OCI-LY1 (cell line): ENCODE measurements around the gene DENND1A.

Experiments used
- H2AFZ ChIP-seq: fragments of 200-600 bp; sonication (generic), shearing (Covaris generic); 2 replicates; pipeline ENCODE4 v1.6.0; 2014; ENCODE audit warnings: antibody characterized with exemption, mild to moderate bottlenecking, low read length
- H3F3A ChIP-seq: fragments of 200-600 bp; sonication (generic), shearing (Covaris generic); 2 replicates; pipeline ENCODE4 v1.6.0; 2014; ENCODE audit warnings: mild to moderate bottlenecking, antibody characterized with exemption, low read length, moderate library complexity; ENCODE audit not compliant: insufficient read depth
- H3K27ac ChIP-seq: fragments of 200-600 bp; sonication (generic); 2 replicates; pipeline ENCODE4 v1.5.1; 2014; ENCODE audit warnings: low read length, mixed run types, mild to moderate bottlenecking, low read depth; ENCODE audit not compliant: poor library complexity, severe bottlenecking
- H3K27me3 ChIP-seq: fragments of 200-600 bp; sonication (generic); 2 replicates; pipeline ENCODE4 v1.6.0; 2014; ENCODE audit warnings: antibody characterized with exemption, mild to moderate bottlenecking, low read length, moderate library complexity; ENCODE audit not compliant: insufficient read depth
- H3K36me3 ChIP-seq: fragments of 200-600 bp; sonication (generic); 2 replicates; pipeline ENCODE4 v1.6.1; 2014; ENCODE audit warnings: mild to moderate bottlenecking, antibody characterized with exemption, low read length, moderate library complexity, mixed read lengths; ENCODE audit not compliant: insufficient read depth
- H3K4me1 ChIP-seq: fragments of 200-600 bp; sonication (generic); 2 replicates; pipeline ENCODE4 v1.5.1; 2014; ENCODE audit warnings: mild to moderate bottlenecking, low read length, moderate library complexity; ENCODE audit not compliant: insufficient read depth, severe bottlenecking
- H3K4me2 ChIP-seq: fragments of 200-600 bp; sonication (generic), shearing (Covaris generic); 2 replicates; pipeline ENCODE4 v1.6.1; 2014; ENCODE audit warnings: low read length
- H3K4me3 ChIP-seq: fragments of 200-600 bp; sonication (generic); 2 replicates; pipeline ENCODE4 v1.5.1; 2014; ENCODE audit warnings: low read length, low read depth, mild to moderate bottlenecking, mixed read lengths; ENCODE audit not compliant: poor library complexity, severe bottlenecking
- H3K79me2 ChIP-seq: fragments of 200-600 bp; shearing (Covaris generic); 2 replicates; pipeline ENCODE4 v1.6.1; 2016; ENCODE audit warnings: mixed run types, low read length, mixed read lengths; ENCODE audit not compliant: insufficient read depth
- H3K9ac ChIP-seq: fragments of 200-600 bp; sonication (generic), shearing (Covaris generic); 2 replicates; pipeline ENCODE4 v1.6.1; 2014; ENCODE audit warnings: mild to moderate bottlenecking, low read length, mixed read lengths
- H3K9me2 ChIP-seq: fragments of 200-600 bp; sonication (generic), shearing (Covaris generic); 2 replicates; pipeline ENCODE4 v1.6.1; 2014; ENCODE audit warnings: low read depth, mild to moderate bottlenecking, low read length, mixed read lengths
- H3K9me3 ChIP-seq: fragments of 200-600 bp; shearing (Covaris generic); 2 replicates; pipeline ENCODE4 v1.6.1; 2014; ENCODE audit warnings: low read length, mixed read lengths
- H4K20me1 ChIP-seq: fragments of 200-600 bp; sonication (generic), shearing (Covaris generic); 2 replicates; pipeline ENCODE4 v1.6.0; 2016; ENCODE audit warnings: mild to moderate bottlenecking, low read length; ENCODE audit not compliant: insufficient read depth
- CTCF ChIP-seq: fragments of 200-600 bp; sonication (generic), shearing (Covaris generic); IDR thresholded peaks from 2 replicates; pipeline ENCODE4 v1.5.1; 2017; ENCODE audit warnings: mild to moderate bottlenecking, antibody characterized with exemption, low read length, moderate library complexity, mixed read lengths
- EZH2 ChIP-seq: fragments of 200-600 bp; sonication (generic), shearing (Covaris generic); IDR thresholded peaks from 2 replicates; pipeline ENCODE4 v1.8.0; 2017; ENCODE audit warnings: borderline replicate concordance, mixed run types, mild to moderate bottlenecking, antibody characterized with exemption, low read length, moderate library complexity, mixed read lengths

Gene DENND1A

GRCh38 chr9:123925161-123925560 is 4.8 kb downstream of the DENND1A start:
- Histone ChIP-seq H3K36me3 (no peaks in the 10 kb centered on the region; the same call in 1 of the 2 replicates), H3K9me2 (no peaks in the 10 kb centered on the region), H4K20me1 (no peaks in the 10 kb centered on the region), H3K4me1 (peaks cover 28% of the 10 kb centered on the region), H3K27me3 (no peaks in the 10 kb centered on the region), H3K9me3 (peaks cover 4% of the 10 kb centered on the region; the same call in 1 of the 2 replicates), H3K9ac (no peak overlapping the region), H3K27ac (no peak overlapping the region), H3K4me2 (no peak overlapping the region), H3K4me3 (no peak overlapping the region), H3K79me2 (0 out of 2 replicates have a peak, but pooled peaks cover 6% of the 10 kb centered on the region), H2AFZ (no peak overlapping the region), H3F3A (no peaks in the 10 kb centered on the region)
- TF ChIP-seq EZH2 (no peak), CTCF (no peak)

- Histone ChIP-seq H4K20me1 (no peaks in the 10 kb centered on the region), H3K9me3 (peaks cover 4% of the 10 kb centered on the region; the same call in 1 of the 2 replicates), H3K4me3 (no peak overlapping the region), H3K4me1 (peaks cover 28% of the 10 kb centered on the region), H3K36me3 (no peaks in the 10 kb centered on the region; the same call in 1 of the 2 replicates), H3K27me3 (no peaks in the 10 kb centered on the region), H3K4me2 (no peak overlapping the region), H3K27ac (no peak overlapping the region), H2AFZ (no peak overlapping the region), H3K9ac (no peak overlapping the region), H3K79me2 (0 out of 2 replicates have a peak, but pooled peaks cover 6% of the 10 kb centered on the region), H3F3A (no peaks in the 10 kb centered on the region), H3K9me2 (no peaks in the 10 kb centered on the region)
- no peak for TF ChIP-seq EZH2
- TF ChIP-seq CTCF: no peak
Observed at GRCh38 chr9:123924727-123925126, 5.2 kb downstream of the DENND1A start.

- no peak overlapping the region for H2AFZ ChIP-seq
- H3K79me2 ChIP-seq: 0 out of 2 replicates have a peak, but pooled peaks cover under 1% of the 10 kb centered on the region
- H3K4me2 ChIP-seq: no peak overlapping the region
- peaks cover 24% of the 10 kb centered on the region for H3K4me1 ChIP-seq
- no peaks in the 10 kb centered on the region for H3K9me2 ChIP-seq
- H3K27ac ChIP-seq: no peak overlapping the region
- no peak overlapping the region for H3K4me3 ChIP-seq
- no peaks in the 10 kb centered on the region; the same call in 1 of the 2 replicates for H3K36me3 ChIP-seq
- H4K20me1 ChIP-seq: no peaks in the 10 kb centered on the region
- H3K9me3 ChIP-seq: peaks cover 4% of the 10 kb centered on the region; the same call in 1 of the 2 replicates
- no peaks in the 10 kb centered on the region for H3K27me3 ChIP-seq
- TF ChIP-seq EZH2 (no peak), CTCF (no peak)
- no peak overlapping the region for H3K9ac ChIP-seq
- no peaks in the 10 kb centered on the region for H3F3A ChIP-seq
Observed at GRCh38 chr9:123923884-123924283, 6.0 kb downstream of the DENND1A start.
